WTC11 (cell line): ENCODE measurements around the gene CHKA. TPM values are rescaled to one million over a fixed set of nuclear protein-coding genes. Genes with fewer than 3 reads are reported as not detected.

Experiments used
- ATAC-seq: fragments of 200-7000 bp; cut with Tn5 transposase; 2 replicates; pipeline ENCODE4 v1.10.0; 2021; ENCODE audit warnings: mild to moderate bottlenecking, moderate library complexity
- CTCF ChIA-PET: fragments of 300-600 bp; sonication (Branson Sonifier 250); formaldehyde crosslinking; loops from one replicate; lab custom pipeline; 2021; ENCODE audit warnings: antibody characterized with exemption; lab: Charles Lee
- POLR2A ChIA-PET: fragments of 350-600 bp; sonication (Branson Sonifier 250); formaldehyde crosslinking; loops from one replicate; lab custom pipeline; 2021; ENCODE audit warnings: antibody characterized with exemption; lab: Charles Lee
- DNase-seq: peaks from one replicate; pipeline ENCODE4 v3.0.0; 2021; ENCODE audit warnings: low spot score
- H3K27ac Mint-ChIP-seq: 2 replicates; pipeline ENCODE4 v1.8.0; 2021; ENCODE audit warnings: mixed read lengths
- H3K27me3 Mint-ChIP-seq: 2 replicates; pipeline ENCODE4 v1.8.0; 2021; ENCODE audit warnings: low read depth, mild to moderate bottlenecking, moderate library complexity, mixed read lengths
- H3K36me3 Mint-ChIP-seq: 2 replicates; pipeline ENCODE4 v1.8.0; 2021; ENCODE audit warnings: mixed read lengths
- H3K4me1 Mint-ChIP-seq: 2 replicates; pipeline ENCODE4 v1.8.0; 2022; ENCODE audit warnings: mixed read lengths
- H3K4me3 Mint-ChIP-seq: 2 replicates; pipeline ENCODE4 v1.8.0; 2021; ENCODE audit warnings: mild to moderate bottlenecking, moderate library complexity, mixed read lengths
- H3K9me3 Mint-ChIP-seq: 2 replicates; pipeline ENCODE4 v1.8.0; 2021; ENCODE audit warnings: mixed read lengths
- AFF4 ChIP-seq: sonication (generic); formaldehyde crosslinking; IDR thresholded peaks from 2 replicates; pipeline ENCODE4 v1.8.1; 2023; ENCODE audit warnings: mild to moderate bottlenecking, missing genetic modification reagents, borderline replicate concordance
- ATF2 ChIP-seq: sonication (generic); formaldehyde crosslinking; IDR thresholded peaks from 2 replicates; pipeline ENCODE4 v1.8.1; 2022; ENCODE audit warnings: low read depth, missing genetic modification reagents, borderline replicate concordance
- CBFB ChIP-seq: sonication (generic); formaldehyde crosslinking; IDR thresholded peaks from 2 replicates; pipeline ENCODE4 v1.8.1; 2022; ENCODE audit warnings: mild to moderate bottlenecking, low read depth, missing genetic modification reagents
- ERG ChIP-seq: fragments of 250-450 bp; sonication (Bioruptor Pico); IDR thresholded peaks from 2 replicates; pipeline ENCODE4 v1.8.0; 2021; ENCODE audit warnings: mild to moderate bottlenecking
- FOXK1 ChIP-seq: sonication (generic); formaldehyde crosslinking; IDR thresholded peaks from 2 replicates; pipeline ENCODE4 v1.8.0; 2022; ENCODE audit warnings: mild to moderate bottlenecking, moderate library complexity, missing genetic modification reagents
- GABPB1 ChIP-seq: sonication (generic); formaldehyde crosslinking; IDR thresholded peaks from 2 replicates; pipeline ENCODE4 v1.8.1; 2023; ENCODE audit warnings: mild to moderate bottlenecking, missing genetic modification reagents
- JUN ChIP-seq: sonication (generic); formaldehyde crosslinking; IDR thresholded peaks from 2 replicates; pipeline ENCODE4 v1.8.0; 2023; ENCODE audit warnings: mild to moderate bottlenecking, missing genetic modification reagents
- NFATC4 ChIP-seq: fragments of 250-450 bp; sonication (Bioruptor Pico); IDR thresholded peaks from 2 replicates; pipeline ENCODE4 v1.9.0; 2021; ENCODE audit warnings: mild to moderate bottlenecking
- NR1H2 ChIP-seq: sonication (generic); formaldehyde crosslinking; IDR thresholded peaks from 2 replicates; pipeline ENCODE4 v1.9.0; 2021; ENCODE audit warnings: mild to moderate bottlenecking, moderate library complexity, missing genetic modification reagents
- PREB ChIP-seq: sonication (generic); formaldehyde crosslinking; IDR thresholded peaks from 2 replicates; pipeline ENCODE4 v1.8.1; 2022; ENCODE audit warnings: mild to moderate bottlenecking, missing genetic modification reagents, moderate library complexity, borderline replicate concordance
- RELA ChIP-seq: sonication (generic); formaldehyde crosslinking; IDR thresholded peaks from 2 replicates; pipeline ENCODE4 v1.8.1; 2022; ENCODE audit warnings: missing genetic modification reagents, mild to moderate bottlenecking, borderline replicate concordance
- RORB ChIP-seq: fragments of 250-450 bp; sonication (Bioruptor Pico); IDR thresholded peaks from 2 replicates; pipeline ENCODE4 v1.9.0; 2021; ENCODE audit warnings: mild to moderate bottlenecking
- TCF7 ChIP-seq: sonication (generic); formaldehyde crosslinking; IDR thresholded peaks from 2 replicates; pipeline ENCODE4 v1.8.0; 2022; ENCODE audit warnings: mild to moderate bottlenecking, low read depth, missing genetic modification reagents, moderate library complexity
- TEAD1 ChIP-seq: sonication (generic); formaldehyde crosslinking; IDR thresholded peaks from 2 replicates; pipeline ENCODE4 v1.8.0; 2022; ENCODE audit warnings: mild to moderate bottlenecking, missing genetic modification reagents
- TEAD4 ChIP-seq: sonication (generic); formaldehyde crosslinking; IDR thresholded peaks from 2 replicates; pipeline ENCODE4 v1.8.0; 2022; ENCODE audit warnings: mild to moderate bottlenecking, missing genetic modification reagents
- USF2 ChIP-seq: sonication (generic); formaldehyde crosslinking; IDR thresholded peaks from 2 replicates; pipeline ENCODE4 v1.8.1; 2023; ENCODE audit warnings: mild to moderate bottlenecking, missing genetic modification reagents, moderate library complexity
- ZBTB21 ChIP-seq: sonication (generic); formaldehyde crosslinking; IDR thresholded peaks from 2 replicates; pipeline ENCODE4 v1.8.1; 2023; ENCODE audit warnings: mild to moderate bottlenecking, missing genetic modification reagents, borderline replicate concordance
- ZMAT4 ChIP-seq: fragments of 250-450 bp; sonication (Bioruptor Pico); IDR thresholded peaks from 2 replicates; pipeline ENCODE4 v1.9.0; 2021; ENCODE audit warnings: mild to moderate bottlenecking
- ZNF232 ChIP-seq: sonication (generic); formaldehyde crosslinking; IDR thresholded peaks from 2 replicates; pipeline ENCODE4 v1.8.0; 2022; ENCODE audit warnings: mild to moderate bottlenecking, missing genetic modification reagents
- ZNF263 ChIP-seq: sonication (generic); formaldehyde crosslinking; IDR thresholded peaks from 2 replicates; pipeline ENCODE4 v1.8.1; 2022; ENCODE audit warnings: low read depth, mild to moderate bottlenecking, moderate library complexity, missing genetic modification reagents
- ZNF317 ChIP-seq: sonication (generic); formaldehyde crosslinking; IDR thresholded peaks from 2 replicates; pipeline ENCODE4 v1.8.1; 2023; ENCODE audit warnings: low read depth, mild to moderate bottlenecking, moderate library complexity, missing genetic modification reagents, borderline replicate concordance
- total RNA-seq: library from RNA; stranded (reverse); gene quantifications from 3 replicates; pipeline ENCODE4 v1.2.3, GENCODE V29; 2021

Gene CHKA
- total RNA-seq, 1 experiment from 2014 or later, result 76.1 TPM

GRCh38 chr11:68138237-68138636 is 17.0 kb upstream of the CHKA start:
- H3K27ac Mint-ChIP-seq, result no peak overlapping the region
- TF ChIP-seq TEAD1 (CRISPR knock-in tag) (no peak), RELA (no peak), ZNF317 (CRISPR knock-in tag) (no peak), NR1H2 (CRISPR knock-in tag) (no peak), ZMAT4 (CRISPR knock-in tag) (no peak), JUN (no peak), ZBTB21 (CRISPR knock-in tag) (no peak), FOXK1 (CRISPR knock-in tag) (no peak), RORB (no peak), ATF2 (no peak), NFATC4 (CRISPR knock-in tag) (no peak), USF2 (no peak), ZNF232 (CRISPR knock-in tag) (no peak), ZNF263 (CRISPR knock-in tag) (no peak), GABPB1 (CRISPR knock-in tag) (no peak), TEAD4 (CRISPR knock-in tag) (no peak), AFF4 (CRISPR knock-in tag) (no peak), TCF7 (CRISPR knock-in tag) (no peak), PREB (CRISPR knock-in tag) (no peak)
- POLR2A ChIA-PET, result no interaction called here
- H3K27me3 Mint-ChIP-seq, result peaks cover 5% of the 10 kb centered on the region; the same call in 1 of the 2 replicates
- H3K36me3 Mint-ChIP-seq, result peaks cover 25% of the 10 kb centered on the region
- H3K4me1 Mint-ChIP-seq, result 0 out of 2 replicates have a peak, but pooled peaks cover 4% of the 10 kb centered on the region
- peaks cover 27% of the 10 kb centered on the region for H3K9me3 Mint-ChIP-seq
- DNase-seq, result no peak
- H3K4me3 Mint-ChIP-seq, result no peak overlapping the region
- no peak for ATAC-seq
- CTCF ChIA-PET, result interaction anchor here (0.7 kb wide), 1 partner anchor 65 kb away, joined by 4 read pairs; no protein-coding TSS in a partner anchor

- ChIA-PET POLR2A (no interaction called here), CTCF (interaction anchor here (0.7 kb wide), 1 partner anchor 66 kb away, joined by 4 read pairs; no protein-coding TSS in a partner anchor)
- DNase-seq, result no peak
- Mint-ChIP-seq H3K4me1 (0 out of 2 replicates have a peak, but pooled peaks cover 4% of the 10 kb centered on the region), H3K27ac (peak overlapping the region; percentile 68; the same call in 1 of the 2 replicates), H3K36me3 (peaks cover 26% of the 10 kb centered on the region), H3K9me3 (peaks cover 28% of the 10 kb centered on the region), H3K27me3 (peaks cover 7% of the 10 kb centered on the region), H3K4me3 (no peak overlapping the region)
- no peak for ATAC-seq
- TF ChIP-seq TEAD4 (CRISPR knock-in tag) (no peak), ERG (CRISPR knock-in tag) (no peak), RORB (no peak), TEAD1 (CRISPR knock-in tag) (no peak), CBFB (CRISPR knock-in tag) (no peak)
Observed at GRCh38 chr11:68137833-68138232, 16.6 kb upstream of the CHKA start.
